GM19043 (cell line): ENCODE data around the gene MLLT1.

ENCODE experiments used
- ATAC-seq: cut with Tn5 transposase; IDR thresholded peaks from one replicate; pipeline ENCODE4 v1.9.1; 2021; ENCODE audit warnings: low read depth; ENCODE audit not compliant: unreplicated experiment

Gene MLLT1

GRCh38 chr19:6212403-6213265, 67.1 kb downstream of the MLLT1 start:
- no peak for ATAC-seq

- no peak for ATAC-seq
Observed at GRCh38 chr19:6211632-6212402, 68.0 kb downstream of the MLLT1 start.

GRCh38 chr19:6210721-6211600, 68.8 kb downstream of the MLLT1 start:
- ATAC-seq = no peak

GRCh38 chr19:6210091-6210490, 69.7 kb downstream of the MLLT1 start:
- ATAC-seq = no peak

GRCh38 chr19:6209680-6210079, 70.1 kb downstream of the MLLT1 start:
- ATAC-seq = no peak

- ATAC-seq = no peak
Observed at GRCh38 chr19:6209233-6209632, 70.5 kb downstream of the MLLT1 start.

- no peak for ATAC-seq
Observed at GRCh38 chr19:6204866-6205723, 74.7 kb downstream of the MLLT1 start.

GRCh38 chr19:6204212-6204611, 75.6 kb downstream of the MLLT1 start:
- no peak for ATAC-seq

- peak; percentile 70 for ATAC-seq
Observed at GRCh38 chr19:6199240-6199994, 80.4 kb downstream of the MLLT1 start.

- no peak for ATAC-seq
Observed at GRCh38 chr19:6198896-6199239, 80.9 kb downstream of the MLLT1 start.

- no peak for ATAC-seq
Observed at GRCh38 chr19:6196361-6196760, 83.4 kb downstream of the MLLT1 start.

- ATAC-seq = no peak
Observed at GRCh38 chr19:6188811-6189210, 91.0 kb downstream of the MLLT1 start.

- ATAC-seq = no peak
Observed at GRCh38 chr19:6187374-6187773, 92.4 kb downstream of the MLLT1 start.

GRCh38 chr19:6185835-6186834, 93.6 kb downstream of the MLLT1 start:
- no peak for ATAC-seq

GRCh38 chr19:6185093-6185834, 94.5 kb downstream of the MLLT1 start:
- no peak for ATAC-seq

GRCh38 chr19:6181119-6181518, 98.7 kb downstream of the MLLT1 start:
- no peak for ATAC-seq

GRCh38 chr19:6173190-6173589, 106.6 kb downstream of the MLLT1 start:
- no peak for ATAC-seq
